Mucosa of descending colon (tissue), 3 donors: Measurements from ENCODE around the gene ARL15. TPM values are rescaled to one million over a fixed set of nuclear protein-coding genes. Genes with fewer than 3 reads are reported as not detected.
"Not testable (repeated sequence)": the region's sequence is repeated elsewhere in the genome, so short reads cannot be mapped to it uniquely, and the experiment has no call there.

Experiments used
- ATAC-seq: fragments of 200-7000 bp; cut with Tn5 transposase; one replicate; pipeline ENCODE4 v1.9.1; 2020; ENCODE audit warnings: mild to moderate bottlenecking, moderate library complexity
- DNase-seq, 3 donors: peaks; one replicate each; pipeline ENCODE4 v3.0.0-alpha.2; 2020
- H3K36me3 ChIP-seq: fragments of 200-600 bp; one replicate; pipeline ENCODE4 v1.8.0; 2021; ENCODE audit warnings: low read depth, mild to moderate bottlenecking
- H3K4me1 ChIP-seq: fragments of 200-600 bp; one replicate; pipeline ENCODE4 v1.8.0; 2021; ENCODE audit warnings: low read depth, mild to moderate bottlenecking
- H3K4me3 ChIP-seq: fragments of 200-600 bp; one replicate; pipeline ENCODE4 v1.8.0; 2021; ENCODE audit warnings: mild to moderate bottlenecking
- H3K9me3 ChIP-seq: fragments of 200-600 bp; one replicate; pipeline ENCODE4 v1.8.0; 2021; ENCODE audit warnings: mild to moderate bottlenecking
- CTCF ChIP-seq: fragments of 200-600 bp; IDR thresholded peaks from one replicate; pipeline ENCODE4 v1.8.0; 2022; ENCODE audit warnings: antibody characterized with exemption, mild to moderate bottlenecking
- intact Hi-C, 2 donors: fragments of 100-400 bp; cut with DNase I in 1 of 2; cut with micrococcal nuclease in 1 of 2; formaldehyde crosslinking; loops; one replicate each; pipeline versions ENCODE4 v1.11.0 to v1.11.1; 2022; cut with DNase I, micrococcal nuclease
- total RNA-seq, 3 donors: library from RNA; stranded (reverse); fragmentation: NEBNext Ultra II Directional in 2 of 3; extraction: Animal tissue kit (Norgen Biotek cat#: 25700) in 2 of 3; gene quantifications; one replicate each; pipeline versions ENCODE4 v1.2.1 to v1.2.4, GENCODE V29; 2021 to 2023
- donor health status: DM: no; HTN: no; CAD: no; lungs with moderate emphysema.
- donor health status: DM: no; HTN: no; CAD: no.
- donor health status: DM: no; HTN: yes; CAD: no.

The ARL15 gene
- total RNA-seq, 3 donors from 2014 or later, result 21.2 to 34.8 (median 30.1) TPM

- DNase-seq (no peak), ATAC-seq (no peak)
- H3K9me3 ChIP-seq, result no peaks in the 10 kb centered on the region
- no peaks in the 10 kb centered on the region for H3K4me1 ChIP-seq
- H3K36me3 ChIP-seq, result no peaks in the 10 kb centered on the region
- intact Hi-C loops, result no loop called here
- no peak overlapping the region for H3K4me3 ChIP-seq
- no peak for TF ChIP-seq CTCF
These were observed 229.5 kb downstream of the ARL15 start for GRCh38 chr5:54080831-54081230.

- intact Hi-C loops, result no loop called here
- no peak for TF ChIP-seq CTCF
- no peak for DNase-seq
- Histone ChIP-seq H3K4me3 (no peak overlapping the region), H3K9me3 (no peaks in the 10 kb centered on the region), H3K36me3 (no peaks in the 10 kb centered on the region), H3K4me1 (no peaks in the 10 kb centered on the region)
- no peak for ATAC-seq
These were observed 236.6 kb downstream of the ARL15 start for GRCh38 chr5:54073735-54074134.

GRCh38 chr5:54073131-54073530 is 237.2 kb downstream of the ARL15 start:
- no peak for ATAC-seq
- intact Hi-C loops, result no loop called here

GRCh38 chr5:54066433-54066832 is 243.9 kb downstream of the ARL15 start:
- Histone ChIP-seq H3K9me3 (no peaks in the 10 kb centered on the region), H3K36me3 (no peaks in the 10 kb centered on the region)

More at GRCh38 chr5:54073131-54073530, 237.2 kb downstream of the ARL15 start:
- TF ChIP-seq CTCF, result no peak
- H3K9me3 ChIP-seq, result no peaks in the 10 kb centered on the region
- no peaks in the 10 kb centered on the region for H3K4me1 ChIP-seq
- H3K4me3 ChIP-seq, result no peak overlapping the region
- no peaks in the 10 kb centered on the region for H3K36me3 ChIP-seq
- DNase-seq, result no peak

GRCh38 chr5:54063817-54064216 is 246.6 kb downstream of the ARL15 start:
- DNase-seq (no peak), ATAC-seq (no peak)
- Histone ChIP-seq H3K4me1 (no peaks in the 10 kb centered on the region), H3K9me3 (no peaks in the 10 kb centered on the region), H3K36me3 (no peaks in the 10 kb centered on the region), H3K4me3 (no peak overlapping the region)
- intact Hi-C loops, result no loop called here
- TF ChIP-seq CTCF, result no peak

More at GRCh38 chr5:54066433-54066832, 243.9 kb downstream of the ARL15 start:
- TF ChIP-seq CTCF, result no peak
- ATAC-seq (no peak), DNase-seq (no peak)
- no peaks in the 10 kb centered on the region for H3K4me1 ChIP-seq
- intact Hi-C loops, result no loop called here
- no peak overlapping the region for H3K4me3 ChIP-seq

- Histone ChIP-seq H3K9me3 (no peaks in the 10 kb centered on the region), H3K4me1 (no peaks in the 10 kb centered on the region), H3K36me3 (no peaks in the 10 kb centered on the region), H3K4me3 (no peak overlapping the region)
- no peak for TF ChIP-seq CTCF
- intact Hi-C loops, result no loop called here
- no peak for DNase-seq
- no peak for ATAC-seq
These were observed 247.4 kb downstream of the ARL15 start for GRCh38 chr5:54062958-54063357.

GRCh38 chr5:54060919-54061318 is 249.5 kb downstream of the ARL15 start:
- H3K4me3 ChIP-seq, intact Hi-C loops, DNase-seq, H3K4me1 ChIP-seq, H3K9me3 ChIP-seq, ATAC-seq, H3K36me3 ChIP-seq: not testable (repeated sequence)
